Vagina (tissue), 2 donors: ENCODE data around the gene CTXND2.

Source experiments
- POLR2AphosphoS5 ChIP-seq, 2 donors: sonication (generic); formaldehyde crosslinking; IDR thresholded peaks; one replicate each; pipeline ENCODE4 v1.9.0; 2017; ENCODE audit warnings: antibody characterized with exemption in 2 of 2, mild to moderate bottlenecking in 2 of 2, low read depth in 1 of 2; ENCODE audit not compliant: insufficient read depth in 1 of 2
- TF ChIP-seq, protein P1 (sequence below), 3 experiments: fragments of 450-650 bp in 2 of 3; fragments of 200-600 bp in 1 of 3; sonication (generic) in 1 of 3; IDR thresholded peaks; one replicate each; pipeline ENCODE4 v1.5.1; 2017 to 2019; ENCODE audit warnings: antibody characterized with exemption in 3 of 3, mild to moderate bottlenecking in 2 of 3, moderate library complexity in 2 of 3

DNA sequence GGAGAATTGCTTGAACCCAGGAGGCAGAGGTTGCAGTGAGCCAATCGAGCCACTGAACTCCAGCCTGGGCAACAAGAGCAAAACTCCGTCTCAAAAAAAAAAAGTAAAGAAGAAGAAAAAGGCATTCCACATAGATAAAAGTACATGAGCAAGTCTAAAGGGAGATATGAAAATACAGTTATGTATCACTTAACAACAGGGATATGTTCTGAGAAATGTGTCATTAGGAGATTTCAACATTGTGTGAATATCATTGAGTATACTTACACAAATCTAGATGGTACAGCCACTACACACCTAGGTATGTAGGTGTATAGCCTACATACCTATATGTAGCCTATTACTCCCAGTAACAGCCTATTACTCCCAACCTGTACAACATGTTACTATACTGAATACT is 23.2 kb upstream of the CTXND2 start:
- TF ChIP-seq, protein P1, sequence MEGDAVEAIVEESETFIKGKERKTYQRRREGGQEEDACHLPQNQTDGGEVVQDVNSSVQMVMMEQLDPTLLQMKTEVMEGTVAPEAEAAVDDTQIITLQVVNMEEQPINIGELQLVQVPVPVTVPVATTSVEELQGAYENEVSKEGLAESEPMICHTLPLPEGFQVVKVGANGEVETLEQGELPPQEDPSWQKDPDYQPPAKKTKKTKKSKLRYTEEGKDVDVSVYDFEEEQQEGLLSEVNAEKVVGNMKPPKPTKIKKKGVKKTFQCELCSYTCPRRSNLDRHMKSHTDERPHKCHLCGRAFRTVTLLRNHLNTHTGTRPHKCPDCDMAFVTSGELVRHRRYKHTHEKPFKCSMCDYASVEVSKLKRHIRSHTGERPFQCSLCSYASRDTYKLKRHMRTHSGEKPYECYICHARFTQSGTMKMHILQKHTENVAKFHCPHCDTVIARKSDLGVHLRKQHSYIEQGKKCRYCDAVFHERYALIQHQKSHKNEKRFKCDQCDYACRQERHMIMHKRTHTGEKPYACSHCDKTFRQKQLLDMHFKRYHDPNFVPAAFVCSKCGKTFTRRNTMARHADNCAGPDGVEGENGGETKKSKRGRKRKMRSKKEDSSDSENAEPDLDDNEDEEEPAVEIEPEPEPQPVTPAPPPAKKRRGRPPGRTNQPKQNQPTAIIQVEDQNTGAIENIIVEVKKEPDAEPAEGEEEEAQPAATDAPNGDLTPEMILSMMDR (IDR thresholded peaks at IDR 0.05): no peak
- TF ChIP-seq POLR2AphosphoS5 (IDR thresholded peaks at IDR 0.05; ENCODE audit: insufficient read depth in 1 of 2, low read depth in 1 of 2): no peak
